K562 treated with DMSO at 1 percent for 12 hours (cell line): ENCODE data around the gene URB2. TPM values are rescaled to one million over a fixed set of nuclear protein-coding genes. Genes with fewer than 3 reads are reported as not detected.

Experiments
- total RNA-seq: library from RNA; unstranded; fragments of 300-600 nt; gene quantifications from 2 replicates; pipeline ENCODE4 v1.2.3, GENCODE V29; 2022; ENCODE audit not compliant: insufficient read depth

The URB2 gene
- total RNA-seq: 1.4 and 5.7 TPM in 2 replicates

DNA sequence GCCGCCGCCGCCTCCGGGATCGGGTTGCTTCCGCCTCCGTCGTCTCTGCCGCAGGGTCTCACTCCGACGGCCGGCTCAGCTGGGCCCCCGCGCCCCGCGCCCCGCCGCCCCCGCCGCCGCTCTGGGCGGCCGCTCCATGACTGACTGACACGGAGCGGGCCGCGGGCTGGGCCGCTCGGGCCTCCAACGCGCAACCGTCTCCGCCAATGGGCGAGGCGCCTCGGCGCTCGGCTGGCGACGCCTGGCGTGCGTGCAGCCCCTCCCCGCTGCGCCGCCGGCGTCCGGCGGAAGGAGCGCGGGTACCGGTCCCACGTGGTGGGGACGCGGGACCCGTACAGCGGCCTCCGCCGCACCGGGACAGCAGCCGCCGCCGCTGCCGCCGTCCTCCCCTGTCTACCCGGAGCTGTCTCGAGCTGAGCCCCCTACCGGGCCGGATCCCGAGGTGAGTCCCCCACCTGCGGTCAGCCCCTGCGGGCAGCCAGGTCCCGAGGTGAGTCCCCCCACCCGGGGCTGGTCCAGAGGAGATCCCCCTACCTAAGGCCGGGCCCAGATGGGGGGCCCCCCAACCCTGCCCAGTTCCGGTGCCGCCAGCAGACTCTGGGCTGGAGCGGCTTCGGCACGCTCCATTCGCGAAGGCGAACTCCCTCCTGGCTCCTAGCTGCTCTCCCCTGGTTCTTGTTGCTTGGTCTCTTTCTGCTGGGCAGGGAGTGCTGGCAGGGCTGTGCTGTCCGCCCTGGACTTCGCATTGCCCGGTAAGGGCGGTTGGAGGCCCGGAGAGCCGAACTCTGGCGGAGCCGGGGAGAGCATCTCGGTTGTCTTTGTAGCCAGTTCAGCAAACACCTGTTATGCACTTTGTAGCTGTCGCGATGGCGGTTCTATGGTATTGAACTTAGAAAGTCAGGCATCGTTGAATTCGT is at the start of gene URB2, which contains the start of gene TAF5L:
TSS of gene URB2 (plus strand) at position 333 of the 917 bp plus-strand sequence. CDS start 1,387 bp downstream, outside the sequence.
TSS of gene TAF5L (minus strand) at position 208 of the 917 bp plus-strand sequence. CDS start 11,640 bp downstream, outside the sequence.

Other genes starting within 250 kb of the URB2 start
- gene ACTA1, start 192.2 kb upstream of the URB2 start, total RNA-seq: not detected in 2 replicates
- gene NUP133, start 117.9 kb upstream of the URB2 start, total RNA-seq: 15.3 and 53.3 TPM in 2 replicates
- 10.3 and 26.0 TPM in 2 replicates for gene ABCB10, start 67.5 kb upstream of the URB2 start, total RNA-seq
- 11.8 and 28.0 TPM in 2 replicates for gene TAF5L, start 125 bp upstream of the URB2 start, total RNA-seq